GM19372 (cell line): Measurements from ENCODE around the gene CXorf49.
"Not testable (repeated sequence)": the region's sequence is repeated elsewhere in the genome, so short reads cannot be mapped to it uniquely, and the experiment has no call there.

Experiments
- ATAC-seq: cut with Tn5 transposase; IDR thresholded peaks from one replicate; pipeline ENCODE4 v1.9.1; 2021; ENCODE audit warnings: mild to moderate bottlenecking, low read depth, moderate library complexity; ENCODE audit not compliant: unreplicated experiment

CXorf49 gene

GRCh38 chrX:71718185-71718584 is at the start of gene CXorf49:
Gene CXorf49 (minus strand): TSS chrX:71718285. CDS start chrX:71718151, 134 bp downstream.
- not testable (repeated sequence) for ATAC-seq

- ATAC-seq: not testable (repeated sequence)
Observed at GRCh38 chrX:71767134-71767533, 49.0 kb upstream of the CXorf49 start.

- ATAC-seq: not testable (repeated sequence)
Observed at GRCh38 chrX:71765613-71766012, 47.5 kb upstream of the CXorf49 start.

GRCh38 chrX:71764832-71765231 is 46.7 kb upstream of the CXorf49 start:
- not testable (repeated sequence) for ATAC-seq

- ATAC-seq: not testable (repeated sequence)
Observed at GRCh38 chrX:71763049-71763448, 45.0 kb upstream of the CXorf49 start, which contains the start of gene CXorf49B. Gene CXorf49B (plus strand): TSS chrX:71763349. CDS start chrX:71763424, 75 bp downstream.

- not testable (repeated sequence) for ATAC-seq
Observed at GRCh38 chrX:71760688-71761281, 42.7 kb upstream of the CXorf49 start.

GRCh38 chrX:71720289-71720886 is 2.3 kb upstream of the CXorf49 start:
- not testable (repeated sequence) for ATAC-seq

GRCh38 chrX:71719195-71719594 is 1.1 kb upstream of the CXorf49 start:
- ATAC-seq: not testable (repeated sequence)

GRCh38 chrX:71716323-71716722 is 1.8 kb downstream of the CXorf49 start:
- not testable (repeated sequence) for ATAC-seq

GRCh38 chrX:71715551-71715950 is 2.5 kb downstream of the CXorf49 start:
- ATAC-seq: not testable (repeated sequence)

GRCh38 chrX:71714064-71714463 is 4.0 kb downstream of the CXorf49 start:
- ATAC-seq: not testable (repeated sequence)

- ATAC-seq: not testable (repeated sequence)
Observed at GRCh38 chrX:71702853-71703252, 15.2 kb downstream of the CXorf49 start.

GRCh38 chrX:71699023-71699344 is 19.1 kb downstream of the CXorf49 start:
- ATAC-seq: not testable (repeated sequence)

- ATAC-seq: not testable (repeated sequence)
Observed at GRCh38 chrX:71698299-71699022, 19.6 kb downstream of the CXorf49 start.

GRCh38 chrX:71697466-71698298 is 20.4 kb downstream of the CXorf49 start:
- not testable (repeated sequence) for ATAC-seq

- not testable (repeated sequence) for ATAC-seq
Observed at GRCh38 chrX:71696641-71697465, 21.2 kb downstream of the CXorf49 start.

- ATAC-seq: no peak
Observed at GRCh38 chrX:71679575-71680207, 38.4 kb downstream of the CXorf49 start.

GRCh38 chrX:71677195-71677594 is 40.9 kb downstream of the CXorf49 start:
- not testable (repeated sequence) for ATAC-seq
